Inflammatory macrophage (primary cell): ENCODE measurements around the gene ARHGAP8.
"Not testable (repeated sequence)": the region's sequence is repeated elsewhere in the genome, so short reads cannot be mapped to it uniquely, and the experiment has no call there.

ENCODE experiments used
- DNase-seq, 2 donors: peaks; one replicate each; pipeline ENCODE4 v3.0.0-alpha.2; 2020 to 2022

Gene ARHGAP8

GRCh38 chr22:44890416-44891292 is 138.3 kb downstream of the ARHGAP8 start:
- DNase-seq = no peak

- no peak for DNase-seq
Observed at GRCh38 chr22:44891293-44891747, 138.9 kb downstream of the ARHGAP8 start.

GRCh38 chr22:44891791-44892190 is 139.4 kb downstream of the ARHGAP8 start:
- DNase-seq = no peak

GRCh38 chr22:44892243-44892642 is 139.9 kb downstream of the ARHGAP8 start:
- DNase-seq = no peak

- DNase-seq = no peak
Observed at GRCh38 chr22:44892803-44893730, 140.7 kb downstream of the ARHGAP8 start.

- DNase-seq = no peak
Observed at GRCh38 chr22:44893731-44894080, 141.3 kb downstream of the ARHGAP8 start.

- DNase-seq = no peak
Observed at GRCh38 chr22:44894321-44894720, 141.9 kb downstream of the ARHGAP8 start.

GRCh38 chr22:44894782-44895181 is 142.4 kb downstream of the ARHGAP8 start:
- DNase-seq = no peak

GRCh38 chr22:44895296-44896055 is 143.1 kb downstream of the ARHGAP8 start:
- DNase-seq = no peak

- no peak for DNase-seq
Observed at GRCh38 chr22:44898236-44898635, 145.9 kb downstream of the ARHGAP8 start.

GRCh38 chr22:44901301-44901700 is 148.9 kb downstream of the ARHGAP8 start:
- DNase-seq = no peak

GRCh38 chr22:44903164-44903563 is 150.8 kb downstream of the ARHGAP8 start:
- not testable (repeated sequence) for DNase-seq

GRCh38 chr22:44904492-44905152 is 152.2 kb downstream of the ARHGAP8 start:
- DNase-seq = not testable (repeated sequence)

- DNase-seq = no peak
Observed at GRCh38 chr22:44906248-44906936, 154.0 kb downstream of the ARHGAP8 start.

GRCh38 chr22:44906999-44907644 is 154.7 kb downstream of the ARHGAP8 start:
- DNase-seq = no peak

- DNase-seq = no peak
Observed at GRCh38 chr22:44907765-44908737, 155.7 kb downstream of the ARHGAP8 start.

GRCh38 chr22:44909241-44909640 is 156.9 kb downstream of the ARHGAP8 start:
- no peak for DNase-seq
